T1000 (cell line): ENCODE data around the gene SH2B3.
A peak's percentile ranks its signal among the peaks of the same experiment; 100 is the strongest.
"Not testable (repeated sequence)": the region's sequence is repeated elsewhere in the genome, so short reads cannot be mapped to it uniquely, and the experiment has no call there.

Source experiments
- DNase-seq: peaks from one replicate; lab custom pipeline; 2025; ENCODE audit warnings: mixed read lengths; lab: John Stamatoyannopoulos, UW

The SH2B3 gene

DNA sequence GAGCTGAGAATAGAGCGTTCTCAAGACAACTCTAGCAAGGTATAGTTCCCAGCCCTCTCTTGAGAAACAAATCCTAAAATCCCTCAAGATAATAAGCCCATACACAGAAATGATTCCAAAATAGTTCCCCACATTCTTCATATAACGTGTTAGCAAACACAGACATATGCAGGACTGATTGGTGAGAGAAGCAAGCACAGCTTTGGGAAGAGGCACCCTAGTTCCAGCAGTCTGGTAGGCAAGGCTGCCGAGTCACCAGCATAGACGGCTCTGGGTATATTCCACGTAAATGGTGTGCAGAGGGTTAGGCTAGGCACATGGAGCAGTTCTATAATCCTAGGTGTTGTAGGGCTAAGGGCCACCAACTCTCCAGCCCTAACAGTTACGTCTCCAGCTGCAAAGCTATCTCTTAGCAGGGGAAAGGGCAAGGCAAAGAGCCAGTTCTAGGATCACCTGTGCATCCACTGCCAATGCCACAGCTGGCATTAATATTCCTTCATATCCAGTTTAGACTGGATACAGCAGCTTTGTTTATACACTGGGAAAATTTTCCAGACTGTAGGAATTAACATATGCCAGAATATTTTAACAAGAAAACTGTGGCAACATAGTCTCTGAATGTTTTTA lies 52.9 kb downstream of the SH2B3 start:
- no peak for DNase-seq

DNA sequence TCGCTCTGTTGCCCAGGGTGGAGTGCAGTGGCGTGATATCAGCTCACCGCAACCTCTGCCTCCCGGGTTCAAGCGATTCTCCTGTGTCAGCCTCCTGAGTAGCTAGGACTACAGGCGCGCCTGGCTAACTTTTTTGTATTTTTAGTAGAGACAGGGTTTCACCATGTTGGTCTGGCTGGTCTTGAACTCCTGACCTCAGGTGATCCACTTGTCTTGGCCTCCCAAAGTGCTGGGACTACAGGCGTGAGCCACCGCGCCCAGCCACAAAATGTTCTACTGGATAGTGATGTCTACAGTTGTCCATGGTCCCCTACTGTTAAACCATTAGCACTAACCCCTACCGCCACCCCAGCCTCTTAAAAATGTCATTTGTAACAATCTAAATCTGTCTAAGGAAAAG lies 54.4 kb downstream of the SH2B3 start:
- not testable (repeated sequence) for DNase-seq

DNA sequence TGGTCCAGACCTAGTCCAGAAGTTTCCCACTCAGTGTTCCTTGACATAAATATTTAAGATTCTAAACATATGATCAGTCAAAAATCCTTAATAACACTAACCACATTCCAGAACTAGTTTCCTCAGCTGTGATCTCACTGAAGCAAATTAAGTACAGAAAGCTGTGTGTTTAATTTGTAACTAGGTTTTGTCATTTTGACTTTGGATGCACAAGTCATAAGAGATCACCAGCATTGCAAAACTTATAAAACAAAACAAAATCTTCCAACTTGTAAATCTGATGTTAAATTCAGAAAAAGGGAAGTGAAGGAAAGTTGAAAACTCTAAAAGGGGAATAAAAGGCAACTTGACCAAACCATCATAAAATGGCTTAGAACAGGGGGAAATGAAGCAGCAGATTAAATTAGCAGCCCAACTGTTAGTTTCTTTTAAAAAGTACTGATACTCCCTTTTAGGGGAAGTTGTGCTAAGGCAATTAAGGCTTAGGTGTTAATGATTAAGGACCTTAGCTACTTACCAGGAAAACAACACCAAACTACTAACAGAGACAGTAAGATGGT lies 56.6 kb downstream of the SH2B3 start:
- DNase-seq: no peak

DNA sequence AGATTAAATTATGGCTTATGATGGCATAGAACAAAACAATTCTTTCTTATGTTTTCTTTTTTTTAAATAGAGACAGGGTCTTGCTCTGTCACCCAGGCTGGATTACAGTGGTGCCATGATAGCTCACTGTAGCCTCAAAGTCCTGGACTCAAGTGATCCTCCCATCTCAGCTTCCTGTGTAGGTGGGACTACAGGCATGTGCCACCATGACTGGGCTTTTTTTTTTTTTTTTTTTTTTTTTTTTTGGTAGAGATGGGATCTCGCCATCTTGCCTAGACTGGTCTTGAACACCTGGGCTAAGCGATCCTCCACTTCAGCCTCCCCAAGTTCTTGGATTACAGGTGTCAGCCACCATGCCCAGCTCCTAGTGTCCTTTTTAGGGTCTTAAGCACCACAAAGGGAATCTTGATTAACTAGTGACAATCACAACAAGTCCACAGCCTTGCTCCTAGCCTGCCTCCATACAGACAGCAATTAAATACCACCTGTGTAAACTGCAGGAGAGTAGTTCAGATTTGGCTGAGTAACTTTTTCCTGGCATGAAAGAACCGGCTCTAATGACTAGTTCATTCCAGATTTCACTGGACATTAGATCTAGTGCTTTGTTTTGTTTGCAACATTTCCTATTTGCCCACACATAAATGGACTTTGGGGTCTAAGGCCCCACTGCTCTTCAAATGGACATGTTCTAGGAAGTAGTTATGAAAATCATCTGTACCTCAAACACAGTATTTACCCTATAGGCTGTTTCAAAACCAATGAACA lies 61.6 kb downstream of the SH2B3 start:
- no peak for DNase-seq

DNA sequence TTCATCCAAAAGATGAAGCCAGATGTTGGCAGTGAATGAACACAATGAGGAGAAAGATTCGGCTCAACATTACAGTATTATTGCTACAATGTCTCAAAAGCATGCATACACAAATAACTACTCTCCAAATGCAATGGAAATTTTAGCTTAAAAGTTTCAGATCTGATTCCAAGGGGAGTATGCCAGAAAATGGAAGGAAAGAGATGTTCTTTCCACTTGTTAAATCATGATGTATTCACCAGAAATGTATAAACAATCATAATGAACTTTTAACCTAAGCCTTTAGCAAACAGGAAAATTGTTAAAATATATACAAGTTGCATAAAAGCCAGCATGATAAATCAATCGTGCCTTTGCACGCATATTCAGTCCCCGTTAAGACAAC lies 62.1 kb downstream of the SH2B3 start:
- no peak for DNase-seq

DNA sequence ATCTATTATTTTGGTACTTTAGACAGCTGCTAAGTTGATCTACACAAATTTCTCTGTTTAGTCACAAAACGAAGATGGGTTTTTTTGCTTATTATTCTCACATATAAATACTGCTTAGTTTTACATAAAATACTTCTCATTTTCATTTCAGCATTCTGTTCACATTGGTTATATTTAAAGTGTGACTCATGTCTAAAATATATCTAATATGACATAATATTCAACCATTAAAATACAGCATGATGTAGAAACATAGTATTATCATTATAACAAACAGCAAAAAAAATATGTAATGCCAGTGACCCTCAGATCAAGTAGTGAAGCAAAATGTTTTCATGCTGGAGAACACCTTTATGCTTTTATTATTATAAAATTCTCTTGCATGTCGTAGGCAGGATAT lies 63.7 kb downstream of the SH2B3 start:
- DNase-seq: no peak

DNA sequence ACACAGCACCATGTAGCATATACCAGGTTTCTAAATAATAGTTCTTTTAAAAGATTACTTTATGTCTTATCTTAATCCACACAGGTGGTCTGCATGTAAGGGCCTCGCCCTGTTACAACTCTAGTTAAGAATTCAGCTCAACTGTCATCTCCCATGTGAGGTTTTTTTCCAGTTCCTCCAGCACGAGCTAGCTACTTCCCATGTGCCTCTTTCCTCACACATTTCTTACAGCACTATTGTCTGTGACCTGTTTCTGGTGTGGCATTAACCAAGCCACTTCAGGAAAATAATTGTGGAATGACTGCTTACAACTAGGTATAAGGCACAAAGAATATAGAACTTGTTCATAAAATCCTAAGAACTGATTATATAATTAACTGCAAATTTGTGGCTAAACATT lies 65.5 kb downstream of the SH2B3 start:
- DNase-seq: no peak

DNA sequence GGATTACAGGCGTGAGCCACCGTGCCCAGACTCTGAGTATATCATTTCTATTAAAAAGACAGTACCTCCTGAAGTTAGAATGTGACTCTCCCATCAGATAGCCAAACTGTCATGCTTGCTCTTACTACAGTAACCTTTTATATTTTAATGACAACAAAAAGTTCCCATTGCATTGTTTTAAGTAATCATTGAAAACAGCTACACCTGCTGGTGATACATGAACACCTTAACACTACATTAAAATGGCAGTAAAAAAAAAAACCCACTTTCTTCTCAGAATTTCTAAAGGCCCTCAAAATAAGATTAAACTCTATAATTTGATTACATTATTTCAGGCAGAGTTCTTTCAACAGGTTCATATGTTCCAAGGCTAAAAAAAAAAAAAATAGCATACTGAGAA lies 76.7 kb downstream of the SH2B3 start:
- no peak for DNase-seq

DNA sequence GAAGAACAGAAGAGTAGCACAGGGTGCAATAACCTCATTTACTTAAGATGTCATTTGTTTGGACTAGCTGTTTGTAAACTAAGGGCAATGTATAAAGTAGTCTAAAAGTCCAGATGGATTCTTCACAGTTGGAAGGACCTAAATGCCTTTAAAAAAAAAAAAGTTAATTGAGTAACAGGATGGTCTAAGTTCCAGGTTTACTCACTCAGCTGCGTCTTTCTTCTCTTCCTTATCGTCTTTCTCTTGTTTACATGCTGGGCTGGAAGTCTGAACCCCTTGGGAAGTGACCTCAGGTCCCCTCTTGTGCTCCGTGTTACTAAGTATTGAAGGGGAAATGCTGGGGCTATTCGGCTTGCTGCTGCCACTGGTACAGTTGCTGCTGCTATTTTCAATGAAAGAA lies 82.5 kb downstream of the SH2B3 start:
- no peak for DNase-seq

DNA sequence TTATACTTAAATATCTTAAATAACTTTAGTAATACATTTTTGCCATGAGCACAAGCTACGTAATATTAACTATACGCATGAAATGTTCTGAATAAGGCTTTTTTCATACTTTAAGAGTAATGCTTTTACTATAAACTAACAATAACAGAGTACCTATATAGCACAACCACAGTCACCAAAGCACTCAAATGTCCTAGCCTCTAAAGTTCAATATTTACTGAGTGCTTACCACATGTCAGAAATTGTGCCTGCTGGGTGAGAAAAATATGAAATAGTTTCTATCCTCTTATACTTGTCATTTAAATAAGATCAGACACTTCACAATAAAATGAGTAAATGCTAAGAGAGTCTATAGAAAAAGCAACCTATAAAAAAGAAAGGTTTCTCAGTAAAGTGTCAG lies 83.1 kb downstream of the SH2B3 start:
- no peak for DNase-seq

DNA sequence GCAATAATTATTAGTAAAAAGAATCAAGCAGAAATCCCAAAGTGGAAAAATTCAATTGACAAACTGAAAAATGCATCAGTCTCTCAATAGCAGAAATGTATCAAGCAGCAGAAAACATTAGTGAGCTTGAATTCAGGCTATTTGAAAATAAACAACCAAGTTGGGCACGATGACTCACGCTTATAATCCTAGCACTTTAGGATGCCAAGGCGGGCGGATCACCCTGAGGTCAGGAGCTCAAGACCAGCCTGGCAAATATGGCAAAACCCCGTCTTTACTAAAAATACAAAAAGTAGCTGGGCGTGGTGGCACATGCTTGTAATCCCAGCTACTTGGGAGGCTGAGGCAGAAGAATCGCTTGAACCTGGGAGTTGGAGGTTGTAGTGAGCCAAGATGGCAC lies 87.3 kb downstream of the SH2B3 start:
- peak; percentile 28 for DNase-seq

DNA sequence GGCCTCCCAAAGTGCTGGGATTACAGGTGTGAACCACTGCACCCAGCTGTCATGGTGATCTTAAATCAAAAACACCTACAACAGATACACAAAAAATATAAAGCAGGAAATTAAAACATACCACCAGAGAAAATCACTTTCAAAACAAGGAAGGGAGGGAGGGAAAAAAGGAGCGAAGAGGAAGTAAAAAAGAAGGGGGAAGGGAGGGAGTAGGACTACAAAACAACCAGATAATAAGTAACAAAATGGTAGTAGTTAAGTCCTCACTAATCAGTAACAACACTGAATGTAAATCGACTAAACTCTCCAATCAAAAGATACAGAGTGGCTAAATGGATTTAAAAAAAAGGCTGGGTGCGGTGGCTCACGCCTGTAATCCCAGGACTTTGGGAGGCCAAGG lies 89.0 kb downstream of the SH2B3 start:
- no peak for DNase-seq
